A549 (cell line): ENCODE results near the gene CHCHD6. TPM values are rescaled to one million over a fixed set of nuclear protein-coding genes. Genes with fewer than 3 reads are reported as not detected.

Source experiments
- ATAC-seq, 2 experiments: fragments of 200-7000 bp in 1 of 2; fragments of >200 bp in 1 of 2; cut with Nextera tagmentation in 1 of 2; cut with Tn5 transposase in 1 of 2; 3 replicates each; pipeline versions ENCODE4 v1.8.0 to v1.9.1; 2018 to 2020; ENCODE audit warnings: mild to moderate bottlenecking in 1 of 2, moderate library complexity in 1 of 2
- CTCF ChIA-PET: fragments of 300-600 bp; sonication (Branson Sonifier 250); formaldehyde crosslinking; extraction: SDS; loops from one replicate; lab custom pipeline; 2021; ENCODE audit warnings: antibody characterized with exemption, inconsistent platforms; lab: Yijun Ruan, JAX
- POLR2A ChIA-PET: fragments of 350-600 bp; formaldehyde crosslinking; extraction: SDS; loops from one replicate; lab custom pipeline; 2021; ENCODE audit warnings: antibody characterized with exemption, inconsistent platforms; lab: Yijun Ruan, JAX
- DNase-seq, 2 experiments: peaks; one replicate each; pipeline versions ENCODE4 v3.0.0 to v3.0.0-alpha.2; 2011 to 2016; ENCODE audit warnings: low read depth in 1 of 2, low spot score in 1 of 2
- FAIRE-seq: peaks from 2 replicates; lab custom pipeline; 2011; peaks lifted over from hg19 to GRCh38; lab: Jason Lieb, UNC
- H3K27ac ChIP-seq, 2 experiments: fragments of >200 bp; sonication (Bioruptor Twin); formaldehyde crosslinking; 3 replicates each; pipeline ENCODE4 v1.5.1; 2016 to 2017
- H3K4me1 ChIP-seq: fragments of >200 bp; sonication (Bioruptor Twin); formaldehyde crosslinking; 3 replicates; pipeline ENCODE4 v1.6.1; 2016
- H3K4me2 ChIP-seq: fragments of >200 bp; sonication (Bioruptor Twin); formaldehyde crosslinking; 3 replicates; pipeline ENCODE4 v1.6.1; 2016
- H3K4me3 ChIP-seq: fragments of >200 bp; sonication (Bioruptor Twin); formaldehyde crosslinking; 3 replicates; pipeline ENCODE4 v1.5.1; 2016
- H3K9me3 ChIP-seq: fragments of >200 bp; sonication (Bioruptor Twin); formaldehyde crosslinking; 3 replicates; pipeline ENCODE4 v1.6.1; 2016
- BCL3 ChIP-seq: fragments of >200 bp; sonication (Bioruptor Twin); formaldehyde crosslinking; IDR thresholded peaks from 3 replicates; pipeline ENCODE4 v1.6.1; 2016
- CBX8 ChIP-seq: fragments of 200-600 bp; sonication (generic); IDR thresholded peaks from 2 replicates; pipeline ENCODE4 v1.6.1; 2016
- CEBPB ChIP-seq, 2 experiments: fragments of >200 bp in 1 of 2; sonication (Bioruptor Twin) in 1 of 2; formaldehyde crosslinking in 1 of 2; IDR thresholded peaks; 2 replicates each; pipeline ENCODE4 v1.6.1; 2012 to 2016
- CHD2 ChIP-seq: fragments of 150-350 bp; IDR thresholded peaks from 2 replicates; pipeline ENCODE4 v1.6.1; 2014; ENCODE audit warnings: low read length; ENCODE audit not compliant: partially characterized antibody
- E2F6 ChIP-seq: IDR thresholded peaks from 2 replicates; pipeline ENCODE4 v1.6.1; 2012; ENCODE audit warnings: low read depth, borderline replicate concordance
- ELK1 ChIP-seq: fragments of 150-350 bp; IDR thresholded peaks from 2 replicates; pipeline ENCODE4 v1.6.1; 2014; ENCODE audit warnings: low read depth, mild to moderate bottlenecking, low read length
- FOSB ChIP-seq: fragments of 250-450 bp; sonication (Bioruptor Pico); IDR thresholded peaks from 2 replicates; pipeline ENCODE4 v1.5.0; 2020; ENCODE audit warnings: mild to moderate bottlenecking, moderate library complexity
- FOSL2 ChIP-seq, 2 experiments: fragments of 450-650 bp in 1 of 2; fragments of >200 bp in 1 of 2; sonication (Bioruptor Twin) in 1 of 2; formaldehyde crosslinking; IDR thresholded peaks; 2 replicates each; pipeline versions ENCODE4 v1.5.0 to v1.6.1; 2016 to 2020; ENCODE audit warnings: mild to moderate bottlenecking in 1 of 2, moderate library complexity in 1 of 2
- GATA3 ChIP-seq: IDR thresholded peaks from 2 replicates; pipeline ENCODE4 v1.6.1; 2012; ENCODE audit warnings: borderline replicate concordance
- HES2 ChIP-seq: fragments of >200 bp; sonication (Bioruptor Twin); formaldehyde crosslinking; IDR thresholded peaks from 2 replicates; pipeline ENCODE4 v1.6.1; 2016
- HEYL ChIP-seq: fragments of 250-450 bp; sonication (Bioruptor Pico); IDR thresholded peaks from 2 replicates; pipeline ENCODE4 v1.8.0; 2021; ENCODE audit warnings: mild to moderate bottlenecking, moderate library complexity
- HOXA7 ChIP-seq: fragments of 250-450 bp; sonication (Bioruptor Pico); IDR thresholded peaks from 2 replicates; pipeline ENCODE4 v1.5.0; 2020; ENCODE audit warnings: mild to moderate bottlenecking, moderate library complexity
- HOXB13 ChIP-seq: fragments of 250-450 bp; sonication (Bioruptor Pico); IDR thresholded peaks from 2 replicates; pipeline ENCODE4 v1.5.0; 2020; ENCODE audit warnings: low read depth, mild to moderate bottlenecking, moderate library complexity
- KDM5A ChIP-seq: fragments of 200-600 bp; sonication (generic); IDR thresholded peaks from 2 replicates; pipeline ENCODE4 v1.6.1; 2016; ENCODE audit warnings: antibody characterized with exemption, mild to moderate bottlenecking
- NPAS2 ChIP-seq: fragments of 250-450 bp; sonication (Bioruptor Pico); IDR thresholded peaks from 2 replicates; pipeline ENCODE4 v1.8.0; 2022; ENCODE audit warnings: mild to moderate bottlenecking, moderate library complexity, borderline replicate concordance
- PHF8 ChIP-seq: fragments of 200-600 bp; sonication (generic); IDR thresholded peaks from 2 replicates; pipeline ENCODE4 v1.6.1; 2016; ENCODE audit warnings: low read depth, mild to moderate bottlenecking, antibody characterized with exemption, moderate library complexity, borderline replicate concordance
- RAD21 ChIP-seq, 2 experiments: fragments of >200 bp in 1 of 2; sonication (Bioruptor Twin) in 1 of 2; formaldehyde crosslinking in 1 of 2; IDR thresholded peaks in 1 of 2; conservative IDR thresholded peaks in 1 of 2; 2 replicates in 1 of 2; 3 replicates in 1 of 2; pipeline ENCODE4 v1.6.1; 2012 to 2018; ENCODE audit warnings: inconsistent platforms in 1 of 2
- RCOR1 ChIP-seq: fragments of 150-350 bp; IDR thresholded peaks from 2 replicates; pipeline ENCODE4 v1.6.1; 2014; ENCODE audit warnings: antibody characterized with exemption, low read length, low read depth
- RFX5 ChIP-seq: fragments of 450-650 bp; IDR thresholded peaks from 2 replicates; pipeline ENCODE4 v1.7.1; 2014; ENCODE audit warnings: antibody characterized with exemption, mild to moderate bottlenecking, moderate library complexity
- RNF2 ChIP-seq: fragments of 200-600 bp; sonication (generic); IDR thresholded peaks from 2 replicates; pipeline ENCODE4 v1.6.1; 2016; ENCODE audit warnings: low read depth, mild to moderate bottlenecking, antibody characterized with exemption, moderate library complexity, borderline replicate concordance
- SMC3 ChIP-seq: fragments of >200 bp; sonication (Bioruptor Twin); formaldehyde crosslinking; IDR thresholded peaks from 3 replicates; pipeline ENCODE4 v1.6.1; 2018; ENCODE audit warnings: inconsistent platforms
- TP53 ChIP-seq: fragments of 250-450 bp; sonication (Bioruptor Pico); IDR thresholded peaks from 2 replicates; pipeline ENCODE4 v1.5.0; 2021; ENCODE audit warnings: mild to moderate bottlenecking, moderate library complexity
- ZC3H11A ChIP-seq: fragments of 450-650 bp; IDR thresholded peaks from 2 replicates; pipeline ENCODE4 v1.6.1; 2014; ENCODE audit warnings: antibody characterized with exemption, mild to moderate bottlenecking
- ZFP36 ChIP-seq: fragments of 450-650 bp; IDR thresholded peaks from 2 replicates; pipeline ENCODE4 v1.6.1; 2014; ENCODE audit warnings: borderline replicate concordance; ENCODE audit not compliant: partially characterized antibody
- WGBS: methylation state at CpG from one replicate; pipeline ENCODE4 v1.1.6; 2017; ENCODE audit errors: missing lambda C conversion rate; 5-methylcytosine and 5-hydroxymethylcytosine counted together
- polyA plus RNA-seq, 4 experiments: library from polyadenylated mRNA; depleted of rRNA in 3 of 4; stranded (reverse); fragments of >200 nt; fragmentation: RNase III in 1 of 4; extraction: RNeasy Plus Mini Kit Qiagen cat#74134 plus additional on column Dnase treatment in 1 of 4; gene quantifications; 2 replicates in 3 of 4; 3 replicates in 1 of 4; pipeline ENCODE4 v1.2.3, GENCODE V29; 2011 to 2017

Gene CHCHD6
- polyA plus RNA-seq, 2 of the 4 experiments (the other 2 are of a cell fraction), result 15.0 to 18.1 TPM

- TF ChIP-seq RFX5, result no peak
Observed at GRCh38 chr3:126922466-126922865, 218.4 kb downstream of the CHCHD6 start (continued).

- WGBS, result 92% methylated on average over 3 of the region's 6 CpGs
- FAIRE-seq, result no peak
- H3K4me1 ChIP-seq, result peaks cover 19% of the 10 kb centered on the region
- no peak overlapping the region for H3K4me3 ChIP-seq
- CTCF ChIA-PET, result interaction anchor here (0.8 kb wide), 1 partner anchor 171 kb away, joined by 3 read pairs; no protein-coding TSS in a partner anchor
- no peak overlapping the region for H3K4me2 ChIP-seq
- no peak overlapping the region for H3K27ac ChIP-seq
- H3K9me3 ChIP-seq, result peaks cover 4% of the 10 kb centered on the region; the same call in 1 of the 3 replicates
- no peak for DNase-seq
- POLR2A ChIA-PET, result no interaction called here
- no peak for ATAC-seq
- TF ChIP-seq E2F6 (no peak), CHD2 (no peak), ZFP36 (no peak), FOSL2 (IDR thresholded peaks at IDR 0.05) (no peak), FOSL2 (CRISPR knock-in tag; IDR thresholded peaks at IDR 0.05) (no peak), GATA3 (no peak), RAD21 (conservative IDR thresholded peaks at IDR 0.05 in 1 of 2, IDR thresholded peaks at IDR 0.05 in 1 of 2) (no peak), CEBPB (IDR thresholded peaks at IDR 0.05) (no peak), NPAS2 (CRISPR knock-in tag) (no peak), ZC3H11A (no peak)
Observed at GRCh38 chr3:126923423-126923822, 219.4 kb downstream of the CHCHD6 start.

- ChIA-PET POLR2A (no interaction called here), CTCF (interaction anchor here (0.8 kb wide), 1 partner anchor 171 kb away, joined by 3 read pairs; no protein-coding TSS in a partner anchor)
- FAIRE-seq, result no peak
- TF ChIP-seq SMC3 (no peak), HES2 (no peak), HOXA7 (CRISPR knock-in tag) (no peak), TP53 (CRISPR knock-in tag) (no peak), HOXB13 (CRISPR knock-in tag) (no peak), FOSL2 (IDR thresholded peaks at IDR 0.05) (no peak), FOSL2 (CRISPR knock-in tag; IDR thresholded peaks at IDR 0.05) (no peak), RCOR1 (no peak), RNF2 (no peak), HEYL (CRISPR knock-in tag) (no peak), KDM5A (no peak), PHF8 (no peak), FOSB (CRISPR knock-in tag) (no peak), BCL3 (no peak), ELK1 (no peak), CBX8 (no peak)
- Histone ChIP-seq H3K4me2 (no peak overlapping the region), H3K9me3 (peaks cover 4% of the 10 kb centered on the region; the same call in 1 of the 3 replicates), H3K4me1 (peaks cover 19% of the 10 kb centered on the region), H3K4me3 (no peak overlapping the region), H3K27ac (no peak overlapping the region)
- 89% methylated on average over 7 of the region's 7 CpGs for WGBS
- ATAC-seq, result no peak
- DNase-seq, result no peak
Observed at GRCh38 chr3:126923895-126924294, 219.9 kb downstream of the CHCHD6 start.
